Endodermal cell (in vitro differentiated cells): ENCODE data around the gene TMTC1. TPM values are rescaled to one million over a fixed set of nuclear protein-coding genes. Genes with fewer than 3 reads are reported as not detected.

ENCODE experiments used
- DNase-seq: peaks from one replicate; pipeline ENCODE4 v3.0.0-alpha.2; 2017
- H3K27ac ChIP-seq: 2 replicates; pipeline ENCODE4 v1.5.1; 2013; ENCODE audit warnings: mild to moderate bottlenecking, low read depth, low read length, moderate library complexity
- H3K27me3 ChIP-seq: 2 replicates; pipeline ENCODE4 v1.6.1; 2013; ENCODE audit warnings: mild to moderate bottlenecking, low read length, moderate library complexity; ENCODE audit not compliant: insufficient read depth, control insufficient read depth, poor library complexity, severe bottlenecking
- H3K36me3 ChIP-seq: 2 replicates; pipeline ENCODE4 v1.7.0; 2013; ENCODE audit warnings: mild to moderate bottlenecking, low read length, moderate library complexity; ENCODE audit not compliant: control insufficient read depth, insufficient read depth
- H3K4me1 ChIP-seq: one replicate; pipeline ENCODE4 v1.7.0; 2013; ENCODE audit warnings: low read length; ENCODE audit not compliant: control insufficient read depth, insufficient read depth
- H3K4me3 ChIP-seq: 2 replicates; pipeline ENCODE4 v1.5.1; 2013; ENCODE audit warnings: mild to moderate bottlenecking, low read length, moderate library complexity
- H3K9ac ChIP-seq: 2 replicates; pipeline ENCODE4 v1.6.1; 2013; ENCODE audit warnings: mild to moderate bottlenecking, low read length, moderate library complexity; ENCODE audit not compliant: poor library complexity, severe bottlenecking; ENCODE audit errors: extremely low read depth
- H3K9me3 ChIP-seq: 2 replicates; pipeline ENCODE4 v1.6.1; 2013; ENCODE audit warnings: mild to moderate bottlenecking, low read length, moderate library complexity; ENCODE audit not compliant: control insufficient read depth
- H3K27ac Mint-ChIP-seq: 2 replicates; pipeline ENCODE4 v1.8.0; 2020; ENCODE audit warnings: mixed read lengths
- H3K27me3 Mint-ChIP-seq: 2 replicates; pipeline ENCODE4 v1.8.0; 2021; ENCODE audit warnings: mild to moderate bottlenecking, mixed read lengths; ENCODE audit not compliant: insufficient read depth
- H3K36me3 Mint-ChIP-seq: 2 replicates; pipeline ENCODE4 v1.8.0; 2020; ENCODE audit warnings: low read depth, mixed read lengths
- H3K4me1 Mint-ChIP-seq: 2 replicates; pipeline ENCODE4 v1.8.0; 2020; ENCODE audit warnings: mixed read lengths
- H3K4me3 Mint-ChIP-seq: 2 replicates; pipeline ENCODE4 v1.8.0; 2020; ENCODE audit warnings: mild to moderate bottlenecking, moderate library complexity, mixed read lengths
- H3K9me3 Mint-ChIP-seq: 2 replicates; pipeline ENCODE4 v1.8.0; 2020; ENCODE audit warnings: mild to moderate bottlenecking, mixed read lengths
- WGBS, 2 experiments: methylation state at CpG; one replicate each; pipeline versions ENCODE4 v1.1.5 to v1.1.7; 2013; ENCODE audit warnings: missing lambda C conversion rate in 2 of 2, mixed read lengths in 1 of 2; ENCODE audit not compliant: insufficient coverage in 1 of 2, insufficient read length in 1 of 2; 5-methylcytosine and 5-hydroxymethylcytosine counted together
- total RNA-seq, 2 donors: library from RNA; stranded (reverse); fragmentation: NEBNext Ultra II Directional in 1 of 2; extraction: Animal tissue kit (Norgen Biotek cat#: 25700) in 1 of 2; gene quantifications; 2 replicates in 1 of 2; 3 replicates in 1 of 2; pipeline ENCODE4 v1.2.1, GENCODE V29; 2021
- TF ChIP-seq, protein P1 (sequence below): fragments of 200-600 bp; sonication (generic); conservative IDR thresholded peaks from 2 replicates; pipeline ENCODE4 v1.5.0; 2021; ENCODE audit warnings: antibody characterized with exemption, mild to moderate bottlenecking

TMTC1 gene
- total RNA-seq, 2 donors from 2014 or later = 31.6 to 71.0 TPM

DNA sequence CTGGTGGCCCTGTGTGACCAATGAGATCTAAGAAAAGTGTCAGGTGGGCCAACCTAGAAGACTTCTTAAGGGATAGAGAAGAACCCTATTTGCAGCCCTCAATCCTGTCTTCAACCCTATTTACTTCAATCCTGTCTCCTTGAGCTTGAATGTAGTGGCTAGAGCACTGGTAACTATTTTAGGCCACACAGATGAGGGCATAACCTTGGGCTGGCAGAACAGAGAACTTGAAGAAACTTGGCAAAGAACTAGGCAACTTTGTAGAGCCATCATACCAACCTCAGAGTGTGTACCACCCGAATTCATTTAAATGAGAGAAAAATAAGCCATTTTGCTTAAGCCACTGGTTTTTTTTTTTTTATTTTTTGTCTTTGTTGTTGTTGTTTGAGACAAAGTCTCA is 94.8 kb downstream of the TMTC1 start:
- Histone ChIP-seq H3K9me3 (no peaks in the 10 kb centered on the region), H3K27me3 (no peaks in the 10 kb centered on the region), H3K27ac (no peak overlapping the region), H3K9ac (no peak overlapping the region), H3K4me1 (no peaks in the 10 kb centered on the region), H3K36me3 (peaks cover 2% of the 10 kb centered on the region), H3K4me3 (no peak overlapping the region)
- Mint-ChIP-seq H3K4me1 (peaks cover 18% of the 10 kb centered on the region), H3K9me3 (peaks cover 3% of the 10 kb centered on the region), H3K36me3 (peaks cover 13% of the 10 kb centered on the region), H3K4me3 (no peak overlapping the region), H3K27ac (no peak overlapping the region), H3K27me3 (no peaks in the 10 kb centered on the region)
- TF ChIP-seq, protein P1, sequence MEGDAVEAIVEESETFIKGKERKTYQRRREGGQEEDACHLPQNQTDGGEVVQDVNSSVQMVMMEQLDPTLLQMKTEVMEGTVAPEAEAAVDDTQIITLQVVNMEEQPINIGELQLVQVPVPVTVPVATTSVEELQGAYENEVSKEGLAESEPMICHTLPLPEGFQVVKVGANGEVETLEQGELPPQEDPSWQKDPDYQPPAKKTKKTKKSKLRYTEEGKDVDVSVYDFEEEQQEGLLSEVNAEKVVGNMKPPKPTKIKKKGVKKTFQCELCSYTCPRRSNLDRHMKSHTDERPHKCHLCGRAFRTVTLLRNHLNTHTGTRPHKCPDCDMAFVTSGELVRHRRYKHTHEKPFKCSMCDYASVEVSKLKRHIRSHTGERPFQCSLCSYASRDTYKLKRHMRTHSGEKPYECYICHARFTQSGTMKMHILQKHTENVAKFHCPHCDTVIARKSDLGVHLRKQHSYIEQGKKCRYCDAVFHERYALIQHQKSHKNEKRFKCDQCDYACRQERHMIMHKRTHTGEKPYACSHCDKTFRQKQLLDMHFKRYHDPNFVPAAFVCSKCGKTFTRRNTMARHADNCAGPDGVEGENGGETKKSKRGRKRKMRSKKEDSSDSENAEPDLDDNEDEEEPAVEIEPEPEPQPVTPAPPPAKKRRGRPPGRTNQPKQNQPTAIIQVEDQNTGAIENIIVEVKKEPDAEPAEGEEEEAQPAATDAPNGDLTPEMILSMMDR = no peak
- DNase-seq = no peak
- WGBS, 2 experiments = 74 to 100% methylated on average over 1 of the region's 1 CpG

- no peaks in the 10 kb centered on the region for H3K9me3 ChIP-seq
- no peak for DNase-seq
- H3K36me3 Mint-ChIP-seq = peaks cover 4% of the 10 kb centered on the region
- no peak overlapping the region for H3K4me3 Mint-ChIP-seq
- no peaks in the 10 kb centered on the region for H3K27me3 Mint-ChIP-seq
- H3K4me1 Mint-ChIP-seq = peaks cover 13% of the 10 kb centered on the region
- H3K4me1 ChIP-seq = no peaks in the 10 kb centered on the region
- TF ChIP-seq, protein P1 = no peak
- H3K4me3 ChIP-seq = no peak overlapping the region
- no peaks in the 10 kb centered on the region for H3K9me3 Mint-ChIP-seq
- WGBS, 2 experiments = 88 to 94% methylated on average over 2 to 3 of the region's 3 CpGs
- H3K27me3 ChIP-seq = no peaks in the 10 kb centered on the region
- H3K27ac Mint-ChIP-seq = no peak overlapping the region
- no peak overlapping the region for H3K9ac ChIP-seq
- H3K27ac ChIP-seq = no peak overlapping the region
- peaks cover 6% of the 10 kb centered on the region for H3K36me3 ChIP-seq
Observed at GRCh38 chr12:29682088-29682487, 101.7 kb downstream of the TMTC1 start.

- TF ChIP-seq, protein P1 = no peak
- Mint-ChIP-seq H3K36me3 (peaks cover 4% of the 10 kb centered on the region), H3K27me3 (no peaks in the 10 kb centered on the region), H3K4me3 (no peak overlapping the region), H3K4me1 (peaks cover 20% of the 10 kb centered on the region), H3K9me3 (no peaks in the 10 kb centered on the region), H3K27ac (no peak overlapping the region)
- whole genome bisulfite sequencing, 2 experiments = 94% methylated on average over 1 of the region's 1 CpG; no CpG with 5 or more reads in 1 of the 2 experiments
- Histone ChIP-seq H3K27me3 (no peaks in the 10 kb centered on the region), H3K4me1 (no peaks in the 10 kb centered on the region), H3K9ac (no peak overlapping the region), H3K27ac (no peak overlapping the region), H3K9me3 (no peaks in the 10 kb centered on the region), H3K4me3 (no peak overlapping the region), H3K36me3 (peaks cover 6% of the 10 kb centered on the region)
- no peak for DNase-seq
Observed at GRCh38 chr12:29681370-29681769, 102.4 kb downstream of the TMTC1 start.
